ENCODE results near the gene DLGAP1. TPM values are rescaled to one million over a fixed set of nuclear protein-coding genes. Genes with fewer than 3 reads are reported as not detected.

The DLGAP1 gene
- polyA plus RNA-seq, 1 of the 3 experiments (the other 2 are of a cell fraction) = not detected

GRCh38 chr18:3604498-3605408 is 850.4 kb downstream of the DLGAP1 start (continued):
- TF ChIP-seq JUND (IDR thresholded peaks at IDR 0.05) = peak; percentile 82
- TF ChIP-seq TCF12 (IDR thresholded peaks at IDR 0.05) = peak; percentile 86
- TF ChIP-seq MAX (IDR thresholded peaks at IDR 0.05; ENCODE audit: low read depth) = no peak
- no peak for TF ChIP-seq USF1 (IDR thresholded peaks at IDR 0.05; ENCODE audit: borderline replicate concordance, low read depth)
- peak; percentile 66; the same call in 1 of the 2 replicates for TF ChIP-seq PBX3 (IDR thresholded peaks at IDR 0.05)
- no peak; the same call in 1 of the 2 replicates for TF ChIP-seq GABPA (IDR thresholded peaks at IDR 0.05; ENCODE audit: low read depth)
- no peak for TF ChIP-seq TAF1 (IDR thresholded peaks at IDR 0.05; ENCODE audit: borderline replicate concordance, low read depth, low read length)
- peak in 1 of 2 experiments; percentile 73; a peak in 1 of 4 replicates for TF ChIP-seq EP300 (IDR thresholded peaks at IDR 0.05; ENCODE audit: borderline replicate concordance in 1 of 2, low read depth in 1 of 2, low read length in 1 of 2)
- TF ChIP-seq RCOR1 (IDR thresholded peaks at IDR 0.05; ENCODE audit: low read length) = no peak
- no peak for TF ChIP-seq SIN3A (IDR thresholded peaks at IDR 0.05; ENCODE audit: borderline replicate concordance, low read depth, low read length)
- no peak; the same call in 1 of the 2 replicates for TF ChIP-seq NFIC (IDR thresholded peaks at IDR 0.05; ENCODE audit: borderline replicate concordance)

- Histone ChIP-seq H3K4me3 (ENCODE audit: low read depth in 2 of 2, low read length in 1 of 2) (peak overlapping the region; percentile 40 to 69; a peak in 3 of 4 replicates), H3K4me1 (ENCODE audit: control insufficient read depth in 1 of 2, insufficient read depth in 2 of 2, low read depth in 1 of 2, low read length in 1 of 2) (peaks cover 8 to 30% of the 10 kb centered on the region in 2 experiments; a peak in 3 of 4 replicates), H3F3A (replicated peaks; ENCODE audit: insufficient read depth) (peaks cover 58% of the 10 kb centered on the region), H3K9me2 (no peaks in the 10 kb centered on the region), H3K27me3 (ENCODE audit: insufficient read depth) (no peaks in the 10 kb centered on the region), H4K20me1 (ENCODE audit: insufficient read depth) (no peaks in the 10 kb centered on the region), H2AFZ (ENCODE audit: low read depth) (no peak overlapping the region), H3K79me2 (ENCODE audit: insufficient read depth) (peaks cover 17% of the 10 kb centered on the region), H3K4me2 (peak overlapping the region; percentile 87), H3K9ac (peak overlapping the region; percentile 90), H3K9me3 (no peaks in the 10 kb centered on the region), H3K27ac (ENCODE audit: low read depth in 2 of 2, low read length in 1 of 2) (peak overlapping the region; percentile 85 to 100; a peak in 3 of 4 replicates), H3K36me3 (replicated peaks in 1 of 2; ENCODE audit: control insufficient read depth in 1 of 2, insufficient read depth in 2 of 2, low read length in 1 of 2) (peaks cover 0 to 4% of the 10 kb centered on the region in 2 experiments)
- 6% methylated on average over 4 of the region's 4 CpGs for WGBS (ENCODE audit: low lambda C conversion rate)
- CTCF ChIA-PET = no interaction called here
- TF ChIP-seq GABPA (IDR thresholded peaks at IDR 0.05; ENCODE audit: low read depth) (no peak), MXI1 (IDR thresholded peaks at IDR 0.05; ENCODE audit: low read depth, low read length) (no peak), MAX (IDR thresholded peaks at IDR 0.05; ENCODE audit: low read depth) (no peak), RFX5 (IDR thresholded peaks at IDR 0.05; ENCODE audit: low read length) (no peak), FOSL2 (IDR thresholded peaks at IDR 0.05; ENCODE audit: borderline replicate concordance, low read depth) (no peak), TCF12 (IDR thresholded peaks at IDR 0.05) (no peak), YY1 (IDR thresholded peaks at IDR 0.05; ENCODE audit: low read depth) (no peak), RCOR1 (IDR thresholded peaks at IDR 0.05; ENCODE audit: low read length) (no peak)
- no peak for DNase-seq
- POLR2A ChIA-PET = no interaction called here
Measured at GRCh38 chr18:3604235-3604497, 850.9 kb downstream of the DLGAP1 start.
